SH-SY5Y (cell line): ENCODE results near the gene BORCS5.

Source experiments
- GATA2 ChIP-seq: IDR thresholded peaks from 2 replicates; pipeline ENCODE4 v1.6.1; 2011; ENCODE audit warnings: mild to moderate bottlenecking, low read depth, low read length
- GATA3 ChIP-seq: IDR thresholded peaks from 2 replicates; pipeline ENCODE4 v1.6.1; 2011; ENCODE audit warnings: low read depth, mild to moderate bottlenecking, low read length, moderate library complexity

- TF ChIP-seq GATA2, result no peak
- TF ChIP-seq GATA3, result no peak
Measured at GRCh38 chr12:12406762-12407161, 49.9 kb downstream of the BORCS5 start.
